KMS-11 (cell line): ENCODE measurements around the gene LTN1.
A peak's percentile ranks its signal among the peaks of the same experiment; 100 is the strongest.

Experiments
- H2AFZ ChIP-seq: fragments of 200-600 bp; sonication (generic); 2 replicates; pipeline ENCODE4 v1.6.1; 2016; ENCODE audit warnings: antibody characterized with exemption, mixed run types, low read depth
- H3K27ac ChIP-seq: fragments of 200-600 bp; sonication (generic); 2 replicates; pipeline ENCODE4 v1.6.1; 2016; ENCODE audit warnings: mild to moderate bottlenecking, mixed run types
- H3K27me3 ChIP-seq: fragments of 200-600 bp; sonication (generic); 2 replicates; pipeline ENCODE4 v1.6.1; 2017; ENCODE audit warnings: mild to moderate bottlenecking, low read depth, mixed run types, moderate library complexity; ENCODE audit not compliant: insufficient read depth
- H3K36me3 ChIP-seq: fragments of 200-600 bp; sonication (generic); 2 replicates; pipeline ENCODE4 v1.6.1; 2017; ENCODE audit warnings: mild to moderate bottlenecking, mixed run types; ENCODE audit not compliant: insufficient read depth
- H3K4me1 ChIP-seq: fragments of 200-600 bp; sonication (generic); 2 replicates; pipeline ENCODE4 v1.6.1; 2016; ENCODE audit warnings: mild to moderate bottlenecking, low read depth, mixed run types; ENCODE audit not compliant: poor library complexity, severe bottlenecking
- H3K4me2 ChIP-seq: fragments of 200-600 bp; sonication (generic); 2 replicates; pipeline ENCODE4 v1.7.0; 2016; ENCODE audit warnings: mild to moderate bottlenecking, mixed run types
- H3K4me3 ChIP-seq: fragments of 200-600 bp; sonication (generic); IDR thresholded peaks from 2 replicates; pipeline ENCODE4 v1.6.1; 2017; ENCODE audit warnings: low read depth, low read length, mixed read lengths; ENCODE audit not compliant: insufficient read depth
- H3K79me2 ChIP-seq: fragments of 200-600 bp; sonication (generic); 2 replicates; pipeline ENCODE4 v1.6.1; 2016; ENCODE audit warnings: low read depth, mixed run types; ENCODE audit not compliant: insufficient read depth
- H3K9ac ChIP-seq: fragments of 200-600 bp; sonication (generic); 2 replicates; pipeline ENCODE4 v1.6.1; 2016; ENCODE audit warnings: mild to moderate bottlenecking, mixed run types
- H4K20me1 ChIP-seq: fragments of 200-600 bp; sonication (generic); 2 replicates; pipeline ENCODE4 v1.6.1; 2016; ENCODE audit warnings: mild to moderate bottlenecking, mixed run types; ENCODE audit not compliant: insufficient read depth
- CTCF ChIP-seq: fragments of 200-600 bp; sonication (generic); conservative IDR thresholded peaks from 2 replicates; pipeline ENCODE4 v1.6.1; 2017; ENCODE audit warnings: low read depth, mild to moderate bottlenecking, antibody characterized with exemption, low read length, moderate library complexity, mixed read lengths

The LTN1 gene

GRCh38 chr21:28883931-28884330, 108.7 kb downstream of the LTN1 start:
- no peak overlapping the region for H3K4me3 ChIP-seq

GRCh38 chr21:28882345-28882744, 110.3 kb downstream of the LTN1 start:
- TF ChIP-seq CTCF: no peak

More at GRCh38 chr21:28883931-28884330, 108.7 kb downstream of the LTN1 start:
- H3K27me3 ChIP-seq: no peaks in the 10 kb centered on the region
- no peaks in the 10 kb centered on the region for H4K20me1 ChIP-seq
- H3K9ac ChIP-seq: peak overlapping the region; percentile 87; the same call in 1 of the 2 replicates
- no peaks in the 10 kb centered on the region for H3K36me3 ChIP-seq
- peak overlapping the region; percentile 87 for H3K4me2 ChIP-seq
- TF ChIP-seq CTCF: no peak
- H3K79me2 ChIP-seq: no peaks in the 10 kb centered on the region
- H3K27ac ChIP-seq: peak overlapping the region; percentile 92
- peaks cover 19% of the 10 kb centered on the region for H3K4me1 ChIP-seq
- H2AFZ ChIP-seq: peak overlapping the region; percentile 75

More at GRCh38 chr21:28882345-28882744, 110.3 kb downstream of the LTN1 start:
- no peak overlapping the region for H3K27ac ChIP-seq
- H3K9ac ChIP-seq: no peak overlapping the region
- no peaks in the 10 kb centered on the region for H3K79me2 ChIP-seq
- H3K27me3 ChIP-seq: no peaks in the 10 kb centered on the region
- peaks cover 19% of the 10 kb centered on the region for H3K4me1 ChIP-seq
- no peaks in the 10 kb centered on the region for H3K36me3 ChIP-seq
- H3K4me3 ChIP-seq: no peak overlapping the region
- H3K4me2 ChIP-seq: no peak overlapping the region
- no peak overlapping the region for H2AFZ ChIP-seq
- H4K20me1 ChIP-seq: no peaks in the 10 kb centered on the region
